Measurements from ENCODE around the gene AFAP1L1. TPM values are rescaled to one million over a fixed set of nuclear protein-coding genes. Genes with fewer than 3 reads are reported as not detected.

Gene AFAP1L1
- total and polyA plus RNA-seq, 2 donors (not counting 3 experiments of a cell fraction or from before 2014, with no cell fraction given), result 7.9 to 73.2 TPM

DNA sequence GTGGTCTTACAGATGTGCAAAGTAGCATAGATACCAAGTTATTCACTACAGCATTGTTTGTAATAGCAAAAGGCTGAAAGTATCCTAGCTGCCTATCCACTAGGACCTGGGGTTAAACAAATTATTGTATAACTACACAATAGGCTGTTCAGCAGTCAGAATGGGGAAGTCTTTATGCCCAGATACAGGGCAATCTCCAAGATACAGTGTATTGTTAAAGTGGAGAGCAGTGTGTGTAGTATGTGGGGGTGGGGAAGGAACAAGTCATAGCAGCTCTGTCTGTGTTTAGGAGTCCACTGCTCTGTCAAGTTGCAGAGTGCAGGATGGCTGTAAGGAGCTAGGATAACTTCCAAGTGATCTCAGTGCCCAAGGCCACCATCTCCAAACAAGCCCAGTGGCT is 91.7 kb downstream of the AFAP1L1 start:
- FAIRE-seq, result no peak
- Histone ChIP-seq H2AFZ (ENCODE audit: low read depth, low read length) (no peak overlapping the region), H3K27ac (ENCODE audit: insufficient read depth, low read depth, low read length) (no peak overlapping the region), H3K79me2 (ENCODE audit: control insufficient read depth, insufficient read depth, low read length) (no peaks in the 10 kb centered on the region), H4K20me1 (replicated peaks; ENCODE audit: control insufficient read depth, extremely low read depth, insufficient read depth, low read length) (no peaks in the 10 kb centered on the region), H3K9ac (replicated peaks; ENCODE audit: extremely low read depth, insufficient read depth, low read length) (no peak overlapping the region), H3K4me3 (replicated peaks in 1 of 3; ENCODE audit: insufficient read depth in 1 of 3, low read depth in 1 of 3, low read length in 3 of 3) (no peak overlapping the region), H3K36me3 (ENCODE audit: control insufficient read depth in 2 of 2, extremely low read depth in 1 of 2, insufficient read depth in 2 of 2, low read length in 2 of 2) (no peaks in the 10 kb centered on the region), H3K27me3 (ENCODE audit: control insufficient read depth in 2 of 2, insufficient read depth in 2 of 2, low read length in 2 of 2) (no peaks in the 10 kb centered on the region), H3K4me2 (ENCODE audit: insufficient read depth, low read length) (no peak overlapping the region), H3K9me1 (replicated peaks; ENCODE audit: control insufficient read depth, extremely low read depth, insufficient read depth, low read length) (no peaks in the 10 kb centered on the region), H3K4me1 (ENCODE audit: control insufficient read depth, extremely low read depth, insufficient read depth, low read length) (no peaks in the 10 kb centered on the region), H3K9me3 (replicated peaks; ENCODE audit: control insufficient read depth, insufficient read depth, low read length) (no peaks in the 10 kb centered on the region)
- dilution Hi-C loops (cut with MboI; ENCODE audit: extremely low pct_ligation_motif_present, low sequenced_read_pairs) (no loop called here), intact Hi-C loops (cut with micrococcal nuclease) (no loop called here)
- POLR2A ChIA-PET, result interaction anchor here (0.6 kb wide), 1 partner anchor 17 kb away, joined by 5 read pairs; no protein-coding TSS in a partner anchor
- TF ChIP-seq, protein P1, sequence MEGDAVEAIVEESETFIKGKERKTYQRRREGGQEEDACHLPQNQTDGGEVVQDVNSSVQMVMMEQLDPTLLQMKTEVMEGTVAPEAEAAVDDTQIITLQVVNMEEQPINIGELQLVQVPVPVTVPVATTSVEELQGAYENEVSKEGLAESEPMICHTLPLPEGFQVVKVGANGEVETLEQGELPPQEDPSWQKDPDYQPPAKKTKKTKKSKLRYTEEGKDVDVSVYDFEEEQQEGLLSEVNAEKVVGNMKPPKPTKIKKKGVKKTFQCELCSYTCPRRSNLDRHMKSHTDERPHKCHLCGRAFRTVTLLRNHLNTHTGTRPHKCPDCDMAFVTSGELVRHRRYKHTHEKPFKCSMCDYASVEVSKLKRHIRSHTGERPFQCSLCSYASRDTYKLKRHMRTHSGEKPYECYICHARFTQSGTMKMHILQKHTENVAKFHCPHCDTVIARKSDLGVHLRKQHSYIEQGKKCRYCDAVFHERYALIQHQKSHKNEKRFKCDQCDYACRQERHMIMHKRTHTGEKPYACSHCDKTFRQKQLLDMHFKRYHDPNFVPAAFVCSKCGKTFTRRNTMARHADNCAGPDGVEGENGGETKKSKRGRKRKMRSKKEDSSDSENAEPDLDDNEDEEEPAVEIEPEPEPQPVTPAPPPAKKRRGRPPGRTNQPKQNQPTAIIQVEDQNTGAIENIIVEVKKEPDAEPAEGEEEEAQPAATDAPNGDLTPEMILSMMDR (IDR thresholded peaks at IDR 0.05; ENCODE audit: extremely low read depth in 1 of 2, insufficient read depth in 1 of 2, low read depth in 1 of 2, low read length in 2 of 2), result no peak
- TF ChIP-seq JUN (IDR thresholded peaks at IDR 0.05; ENCODE audit: borderline replicate concordance, insufficient read depth, insufficient read length, low read depth), result no peak
- CTCF ChIA-PET, result interaction anchor here (1.2 to 1.5 kb wide), 3 partner anchors 9 to 98 kb away, joined by 4 to 9 read pairs (median 5); no protein-coding TSS in a partner anchor
- DNase-seq (ENCODE audit: low read depth, low spot score), result no peak
- BruUV-seq (replicated peaks), result no TSS peak

DNA sequence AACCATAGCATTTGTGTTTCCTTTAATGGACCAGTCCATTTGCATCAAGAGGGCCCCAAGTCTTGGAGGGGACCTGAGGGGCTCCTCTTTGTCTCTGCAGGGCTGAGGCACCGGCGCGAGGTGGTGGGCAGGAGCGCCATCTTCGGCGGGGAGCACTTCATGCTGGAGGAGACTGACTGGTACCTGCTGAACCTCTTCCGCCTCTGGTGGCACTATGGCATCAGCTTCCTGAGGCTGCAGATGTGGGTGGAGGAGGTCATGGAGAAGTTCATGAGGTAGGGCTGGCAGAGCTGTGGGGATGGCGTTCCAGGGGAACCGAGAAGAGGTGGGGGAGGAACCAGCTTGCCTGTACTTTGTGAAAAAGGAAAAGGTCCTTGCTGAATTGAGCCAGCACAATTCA is 92.3 kb downstream of the AFAP1L1 start:
- H3K4me1 ChIP-seq (ENCODE audit: control insufficient read depth, extremely low read depth, insufficient read depth, low read length), result no peaks in the 10 kb centered on the region
- CTCF ChIA-PET, result interaction anchor here (1.2 to 1.5 kb wide), 2 partner anchors 47 to 99 kb away, joined by 4 to 5 read pairs; no protein-coding TSS in a partner anchor
- H3K79me2 ChIP-seq (ENCODE audit: control insufficient read depth, insufficient read depth, low read length), result no peaks in the 10 kb centered on the region
- H3K9me3 ChIP-seq (replicated peaks; ENCODE audit: control insufficient read depth, insufficient read depth, low read length), result no peaks in the 10 kb centered on the region
- H3K27ac ChIP-seq (ENCODE audit: insufficient read depth, low read depth, low read length), result no peak overlapping the region
- no peaks in the 10 kb centered on the region for H3K27me3 ChIP-seq (ENCODE audit: control insufficient read depth in 2 of 2, insufficient read depth in 2 of 2, low read length in 2 of 2)
- intact Hi-C loops (cut with micrococcal nuclease), result no loop called here
- no peaks in the 10 kb centered on the region for H4K20me1 ChIP-seq (replicated peaks; ENCODE audit: control insufficient read depth, extremely low read depth, insufficient read depth, low read length)
- POLR2A ChIA-PET, result no interaction called here
- no peak overlapping the region for H3K4me3 ChIP-seq (replicated peaks in 1 of 3; ENCODE audit: insufficient read depth in 1 of 3, low read depth in 1 of 3, low read length in 3 of 3)
- BruUV-seq (replicated peaks), result no TSS peak
- no peak overlapping the region for H2AFZ ChIP-seq (ENCODE audit: low read depth, low read length)
- TF ChIP-seq MYC (IDR thresholded peaks at IDR 0.05; ENCODE audit: low read depth, low read length) (no peak), JUN (IDR thresholded peaks at IDR 0.05; ENCODE audit: borderline replicate concordance, insufficient read depth, insufficient read length, low read depth) (no peak), POLR2AphosphoS5 (IDR thresholded peaks at IDR 0.05; ENCODE audit: insufficient read depth, low read depth, low read length) (no peak), EZH2 (IDR thresholded peaks at IDR 0.05; ENCODE audit: borderline replicate concordance, low read depth, low read length, severe bottlenecking) (no peak), POLR2A (IDR thresholded peaks at IDR 0.05; ENCODE audit: low read depth, low read length) (no peak), GATA2 (IDR thresholded peaks at IDR 0.05; ENCODE audit: insufficient read depth, insufficient read length, low read depth, low read length) (no peak), FOS (IDR thresholded peaks at IDR 0.05; ENCODE audit: borderline replicate concordance, insufficient read depth, low read length) (no peak)
- TF ChIP-seq, protein P1 (IDR thresholded peaks at IDR 0.05; ENCODE audit: extremely low read depth in 1 of 2, insufficient read depth in 1 of 2, low read depth in 1 of 2, low read length in 2 of 2), result no peak
- TF ChIP-seq, protein P2, sequence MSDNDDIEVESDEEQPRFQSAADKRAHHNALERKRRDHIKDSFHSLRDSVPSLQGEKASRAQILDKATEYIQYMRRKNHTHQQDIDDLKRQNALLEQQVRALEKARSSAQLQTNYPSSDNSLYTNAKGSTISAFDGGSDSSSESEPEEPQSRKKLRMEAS (IDR thresholded peaks at IDR 0.05; ENCODE audit: insufficient read depth, insufficient read length), result no peak
- H3K9me1 ChIP-seq (replicated peaks; ENCODE audit: control insufficient read depth, extremely low read depth, insufficient read depth, low read length), result no peaks in the 10 kb centered on the region
- H3K9ac ChIP-seq (replicated peaks; ENCODE audit: extremely low read depth, insufficient read depth, low read length), result no peak overlapping the region
- H3K36me3 ChIP-seq (ENCODE audit: control insufficient read depth in 2 of 2, extremely low read depth in 1 of 2, insufficient read depth in 2 of 2, low read length in 2 of 2), result no peaks in the 10 kb centered on the region
- FAIRE-seq (no peak), DNase-seq (ENCODE audit: low read depth, low spot score) (no peak)
- dilution Hi-C loops (cut with MboI; ENCODE audit: extremely low pct_ligation_motif_present, low sequenced_read_pairs), result no loop called here
- H3K4me2 ChIP-seq (ENCODE audit: insufficient read depth, low read length), result no peak overlapping the region
